Germinal center (tissue), 1 donor: ENCODE data around the gene PPIL4.
"Not testable (repeated sequence)": the region's sequence is repeated elsewhere in the genome, so short reads cannot be mapped to it uniquely, and the experiment has no call there.

ENCODE experiments used
- DNase-seq: peaks from one replicate; pipeline ENCODE4 v3.0.0; 2012; ENCODE audit warnings: mixed read lengths, low spot score

Gene PPIL4

GRCh38 chr6:149483849-149484655, 61.8 kb downstream of the PPIL4 start:
- DNase-seq, result no peak

GRCh38 chr6:149483334-149483725, 62.5 kb downstream of the PPIL4 start:
- DNase-seq, result no peak

- DNase-seq, result no peak
Measured at GRCh38 chr6:149482545-149483333, 63.1 kb downstream of the PPIL4 start.

GRCh38 chr6:149480502-149481280, 65.2 kb downstream of the PPIL4 start:
- DNase-seq, result no peak

GRCh38 chr6:149478631-149479314, 67.1 kb downstream of the PPIL4 start:
- DNase-seq, result no peak

GRCh38 chr6:149477544-149477943, 68.3 kb downstream of the PPIL4 start:
- DNase-seq, result no peak

GRCh38 chr6:149476789-149477455, 68.9 kb downstream of the PPIL4 start:
- DNase-seq, result no peak

- no peak for DNase-seq
Measured at GRCh38 chr6:149474108-149474935, 71.5 kb downstream of the PPIL4 start.

- DNase-seq, result no peak
Measured at GRCh38 chr6:149473080-149474052, 72.5 kb downstream of the PPIL4 start.

GRCh38 chr6:149472241-149472640, 73.6 kb downstream of the PPIL4 start:
- no peak for DNase-seq

GRCh38 chr6:149471801-149472200, 74.0 kb downstream of the PPIL4 start:
- DNase-seq, result no peak

- DNase-seq, result no peak
Measured at GRCh38 chr6:149470948-149471347, 74.9 kb downstream of the PPIL4 start.

- DNase-seq, result no peak
Measured at GRCh38 chr6:149468179-149468578, 77.7 kb downstream of the PPIL4 start.

GRCh38 chr6:149467265-149467664, 78.6 kb downstream of the PPIL4 start:
- no peak for DNase-seq

- DNase-seq, result no peak
Measured at GRCh38 chr6:149464411-149464810, 81.4 kb downstream of the PPIL4 start.

GRCh38 chr6:149463781-149464180, 82.1 kb downstream of the PPIL4 start:
- no peak for DNase-seq

- DNase-seq, result not testable (repeated sequence)
Measured at GRCh38 chr6:149462712-149463111, 83.1 kb downstream of the PPIL4 start.

GRCh38 chr6:149461670-149462069, 84.2 kb downstream of the PPIL4 start:
- no peak for DNase-seq

GRCh38 chr6:149460249-149460648, 85.6 kb downstream of the PPIL4 start:
- not testable (repeated sequence) for DNase-seq
